HG03095 (cell line): ENCODE results near the gene GFRA1.

ENCODE experiments used
- ATAC-seq: cut with Tn5 transposase; IDR thresholded peaks from one replicate; pipeline ENCODE4 v1.9.1; 2021; ENCODE audit warnings: moderate library complexity; ENCODE audit not compliant: unreplicated experiment

GFRA1 gene

DNA sequence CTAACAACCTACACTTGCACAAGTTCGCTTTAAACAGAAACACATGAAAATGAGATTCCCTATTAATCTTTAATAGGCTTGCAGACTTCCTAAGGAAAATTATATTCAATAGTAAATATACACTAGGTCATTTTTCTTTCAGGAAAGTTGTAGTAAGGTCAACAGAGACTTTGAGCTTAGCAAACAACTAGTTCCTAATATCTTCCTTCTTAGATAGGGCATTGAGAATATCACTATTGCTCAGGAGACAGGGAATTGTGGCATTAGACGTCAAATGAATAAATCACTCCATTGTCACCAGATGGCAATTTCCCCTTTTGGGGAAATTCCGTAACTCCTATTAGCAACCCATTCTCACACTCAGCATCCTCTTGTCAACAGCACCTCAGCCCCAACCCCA, 164.9 kb downstream of the GFRA1 start:
- ATAC-seq, result no peak

DNA sequence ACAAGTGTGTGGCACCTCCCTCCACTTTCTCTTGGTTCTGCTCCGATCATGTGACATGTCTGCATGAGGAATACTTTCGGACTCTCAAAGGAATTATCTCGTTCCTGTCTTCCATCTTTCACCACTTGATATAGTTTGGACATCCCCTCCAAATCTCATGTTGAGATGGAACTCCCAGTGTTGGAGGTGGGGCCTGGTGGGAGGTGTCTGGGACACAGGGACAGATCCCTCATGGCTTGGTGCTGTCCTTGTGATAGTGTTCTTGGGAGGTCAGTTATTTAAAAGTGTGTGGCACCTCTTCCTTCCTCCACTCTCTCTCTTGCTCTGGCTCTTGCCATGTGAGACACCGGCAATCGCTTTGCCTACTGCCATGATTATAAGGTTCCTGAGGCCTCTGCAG, 166.4 kb downstream of the GFRA1 start:
- no peak for ATAC-seq

DNA sequence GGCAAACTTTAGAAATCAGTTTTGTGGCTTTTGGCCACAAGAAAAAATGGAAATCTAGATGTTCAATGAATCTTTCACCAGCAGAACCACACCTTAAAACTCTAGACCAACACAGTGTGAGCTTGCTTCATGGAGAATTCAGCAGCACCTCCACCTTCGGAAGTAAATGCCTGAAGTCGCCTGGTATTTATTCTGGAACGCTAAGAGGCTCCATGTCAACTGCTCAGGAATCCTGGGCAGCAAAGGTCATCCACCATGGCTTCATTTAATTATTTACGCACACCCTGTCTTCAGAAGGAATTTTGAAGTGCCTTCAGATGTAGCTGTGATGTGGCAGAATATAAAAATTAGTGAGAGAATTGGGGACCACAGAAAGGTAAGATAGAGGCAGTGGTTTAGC, 167.7 kb downstream of the GFRA1 start:
- ATAC-seq, result no peak

DNA sequence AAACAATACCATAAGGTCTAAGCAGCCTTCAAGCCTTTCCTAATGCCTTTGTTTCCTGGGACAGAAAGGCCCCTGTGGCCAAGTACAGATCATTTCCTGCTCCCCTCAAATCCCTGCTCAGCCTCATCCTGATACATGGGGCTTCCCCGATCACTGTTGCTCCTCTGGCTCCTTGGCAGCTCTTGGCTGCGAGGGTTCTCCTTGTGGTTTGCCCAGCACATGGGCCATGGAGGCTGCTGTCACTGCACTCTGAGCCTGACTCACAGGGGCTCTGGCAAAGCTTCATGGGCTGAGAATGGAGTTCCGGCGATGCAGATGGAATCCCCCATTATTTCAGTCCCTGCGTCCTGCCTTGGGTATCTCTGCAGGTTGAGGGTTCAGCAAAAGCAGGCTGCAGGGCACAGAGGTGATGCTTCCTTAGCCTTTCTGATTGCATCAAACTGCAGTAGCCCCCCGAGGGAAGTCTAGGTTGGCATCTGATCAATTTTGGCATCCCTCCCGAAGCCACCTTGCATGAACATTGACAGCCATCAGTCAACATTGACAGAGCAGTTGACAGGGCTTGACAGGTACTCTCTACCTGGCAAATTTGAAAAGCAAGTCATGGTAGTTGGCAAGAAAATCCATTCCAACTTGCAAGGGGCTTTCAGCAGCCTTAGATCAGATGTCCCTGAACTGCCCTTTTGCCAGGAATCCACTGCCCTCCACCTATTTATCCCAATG, 168.6 kb downstream of the GFRA1 start:
- ATAC-seq, result no peak

DNA sequence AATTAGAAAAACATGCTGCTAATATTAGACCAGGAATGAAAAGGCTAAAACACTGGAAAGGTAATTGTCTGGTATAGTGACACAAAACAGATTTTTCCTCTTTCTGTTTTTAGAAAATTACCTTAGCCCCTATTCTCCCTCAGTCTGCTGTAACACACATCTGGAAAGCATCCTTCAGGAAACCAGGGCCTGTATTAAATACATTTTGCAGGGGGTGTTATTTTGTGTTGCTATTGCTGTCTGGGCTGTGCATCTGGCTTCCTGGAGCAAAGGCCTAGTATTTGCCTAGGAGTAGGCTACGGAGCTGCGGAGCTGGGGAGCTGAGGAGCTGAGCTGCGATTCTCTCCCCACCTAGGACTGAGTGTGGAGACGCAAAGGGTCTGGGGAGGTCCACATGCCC, 169.3 kb downstream of the GFRA1 start:
- no peak for ATAC-seq

DNA sequence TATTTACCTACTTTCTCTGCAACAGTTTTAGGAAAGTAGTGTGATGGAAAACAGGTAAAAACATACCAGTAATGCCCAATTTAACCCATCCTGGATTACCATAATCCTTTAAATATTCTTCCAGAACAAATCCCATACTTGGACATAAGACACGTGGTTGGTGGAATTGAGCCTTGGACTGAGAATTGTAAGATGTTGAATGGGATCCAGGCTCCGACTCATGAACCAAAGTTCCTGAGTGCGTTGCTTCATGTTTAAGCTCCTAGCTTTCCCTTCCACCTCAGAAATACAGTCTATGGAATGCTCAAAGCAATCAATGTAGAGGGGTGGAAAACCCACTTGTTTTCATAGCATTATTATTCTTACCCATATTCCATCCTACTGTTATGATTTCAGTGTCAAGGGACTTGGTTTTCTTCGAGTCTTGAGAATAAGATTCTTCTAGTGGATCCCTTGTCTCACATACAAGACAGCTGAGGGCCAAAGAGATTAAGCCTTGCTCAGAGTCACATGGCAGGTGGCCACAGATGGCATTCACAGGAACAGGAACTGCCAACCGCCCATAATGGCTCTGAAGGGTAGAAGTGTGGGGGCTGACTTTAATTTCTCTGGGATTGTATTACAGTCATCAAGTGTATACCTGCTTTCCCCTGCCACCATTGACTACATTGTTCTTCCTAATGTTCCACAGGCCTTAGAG, 171.2 kb downstream of the GFRA1 start:
- no peak for ATAC-seq

DNA sequence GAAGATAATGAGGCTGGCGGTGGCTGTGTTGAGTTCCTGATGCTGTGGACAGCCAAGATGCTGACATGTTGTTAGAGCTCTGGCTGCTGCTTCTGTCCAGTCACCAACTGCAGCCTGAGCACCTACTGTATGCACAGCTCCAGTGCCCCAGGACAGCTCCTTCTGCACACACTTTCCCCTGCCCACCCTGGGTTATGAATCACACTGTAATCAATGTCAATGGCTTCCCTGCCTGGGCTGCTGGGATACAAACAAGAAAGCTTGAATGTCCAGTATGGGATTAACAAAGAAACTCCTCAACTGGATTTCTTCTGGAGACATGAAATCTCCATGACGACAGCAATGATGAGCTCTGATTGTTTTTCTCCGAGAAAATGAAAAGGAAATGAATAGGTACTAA, 172.0 kb downstream of the GFRA1 start:
- ATAC-seq, result no peak

DNA sequence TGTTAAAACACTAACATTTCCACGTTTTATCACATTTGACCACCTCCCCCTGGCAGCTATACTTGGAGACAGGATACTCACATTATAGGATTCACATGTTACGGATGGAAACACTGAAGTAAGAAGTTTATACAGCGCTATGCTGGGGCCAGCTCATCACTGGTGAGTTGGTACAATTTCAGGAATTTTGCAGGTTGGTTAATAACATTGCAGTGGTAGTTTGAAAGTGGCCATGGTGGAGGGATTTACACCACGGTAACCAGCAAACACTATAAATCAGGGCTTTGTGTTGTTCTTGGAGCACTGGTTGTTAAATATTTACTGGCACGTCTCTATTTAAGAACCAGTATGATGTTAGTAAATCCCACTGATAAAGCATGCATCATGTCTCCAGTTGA, 174.0 kb downstream of the GFRA1 start:
- ATAC-seq, result no peak

DNA sequence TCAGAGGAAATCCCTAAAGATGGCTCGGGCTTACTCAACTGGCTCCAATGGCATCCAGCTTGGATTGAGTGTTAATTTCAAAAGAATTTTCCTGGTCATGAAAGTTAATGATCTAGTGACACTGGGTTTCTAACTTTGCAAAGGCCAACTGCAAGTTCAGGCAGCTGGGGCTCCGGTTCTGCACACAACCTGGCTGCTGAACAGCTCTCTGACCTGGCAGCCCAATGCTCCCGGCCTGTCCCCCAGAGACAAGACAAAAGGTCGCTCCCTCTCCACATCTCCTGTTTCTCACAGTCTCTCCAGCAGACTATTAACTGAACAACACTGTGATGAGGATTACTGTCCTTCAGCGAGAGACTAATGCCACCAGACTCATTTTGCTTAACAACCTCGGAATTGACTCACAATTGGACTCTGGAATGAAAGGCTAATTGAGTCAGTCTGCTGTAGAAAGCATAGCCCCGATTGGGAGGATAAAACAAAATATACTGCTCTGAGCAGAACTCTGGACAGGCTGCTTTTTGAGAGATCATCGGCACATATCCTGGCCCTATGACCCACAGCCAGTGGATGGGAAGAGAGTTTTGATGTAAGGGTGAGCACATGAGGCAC, 174.5 kb downstream of the GFRA1 start:
- no peak for ATAC-seq

DNA sequence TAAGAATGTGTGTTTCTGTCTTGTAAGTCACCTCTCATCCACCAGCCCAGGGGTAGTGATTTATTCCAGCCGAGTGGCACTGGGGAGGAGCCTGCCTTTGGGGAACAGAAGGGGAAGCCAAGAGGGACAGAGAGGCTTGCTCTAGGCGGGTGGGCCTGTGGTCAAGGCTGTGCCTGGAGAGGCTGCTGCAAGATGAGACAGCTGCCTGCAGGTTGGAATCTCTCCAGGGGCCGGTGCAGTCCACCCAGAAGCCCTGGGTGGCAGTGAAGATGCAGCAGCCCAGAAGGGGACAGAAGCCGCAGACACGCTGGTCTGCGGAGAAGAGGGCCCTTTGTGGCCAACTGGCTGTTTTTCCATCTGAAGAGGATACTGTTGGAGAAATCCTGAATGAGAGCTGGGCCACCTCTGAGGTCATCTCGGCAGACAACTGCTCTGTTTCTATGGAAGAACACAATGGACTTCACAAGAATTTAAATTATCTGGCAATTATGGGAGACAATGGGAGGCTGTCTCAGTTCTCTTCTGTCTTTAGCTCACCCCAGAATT, 175.7 kb downstream of the GFRA1 start:
- no peak for ATAC-seq

DNA sequence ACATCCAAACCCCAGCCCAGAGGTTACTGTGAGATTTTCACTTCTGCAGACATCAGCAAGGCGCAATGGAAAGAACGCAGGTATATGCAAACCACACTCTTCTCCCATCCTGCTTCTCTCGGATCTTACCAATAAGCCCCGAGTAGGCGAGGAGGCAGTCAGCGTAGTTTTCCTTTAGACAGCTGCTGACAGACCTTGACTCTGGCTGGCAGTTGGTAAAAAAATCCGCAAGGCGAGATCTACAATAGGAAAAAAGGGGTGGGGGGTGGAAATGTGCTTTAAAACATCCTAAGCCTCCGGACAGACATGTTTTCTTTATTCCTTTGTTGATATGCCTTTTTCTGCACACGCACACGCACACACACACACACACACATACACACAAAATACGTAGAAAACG, 176.5 kb downstream of the GFRA1 start:
- no peak for ATAC-seq

DNA sequence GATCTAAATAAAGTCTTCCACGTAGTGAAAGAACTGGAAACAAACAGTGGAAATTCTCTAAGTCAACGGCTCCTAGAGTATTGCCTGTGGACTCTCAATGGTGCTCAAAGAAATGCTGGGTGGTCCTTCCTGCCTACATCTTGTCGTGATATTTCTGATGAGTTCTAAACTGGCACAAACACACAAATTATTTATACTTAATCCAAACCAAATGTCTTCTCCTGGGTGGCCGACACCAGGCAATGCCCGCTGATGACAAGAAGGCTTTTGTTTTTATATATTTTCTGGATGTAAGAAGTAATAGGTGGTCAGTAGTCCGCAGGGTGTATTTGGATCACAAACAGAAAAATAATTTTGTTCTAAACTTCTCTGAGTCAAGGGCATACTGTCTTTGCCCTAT, 178.7 kb downstream of the GFRA1 start:
- ATAC-seq, result no peak

DNA sequence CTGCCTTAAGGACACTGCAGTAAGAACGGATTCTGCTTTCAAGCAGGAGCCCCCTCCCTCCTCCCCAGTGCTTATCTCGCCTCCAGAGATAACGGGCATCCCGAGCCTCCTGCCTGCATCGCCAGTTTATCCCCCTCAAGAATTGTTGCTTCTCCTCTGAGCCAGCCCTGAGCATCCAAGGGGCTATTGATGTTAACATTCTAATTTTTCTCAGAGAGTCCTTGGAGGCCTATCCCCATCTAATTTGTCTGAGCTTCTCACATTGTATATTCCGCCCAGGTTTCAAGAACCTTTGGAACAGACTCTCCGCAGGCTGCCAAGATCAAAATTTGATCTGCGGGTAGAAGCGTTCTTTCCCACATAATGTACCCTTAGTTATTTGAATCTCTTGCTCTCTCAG, 180.0 kb downstream of the GFRA1 start:
- no peak for ATAC-seq

DNA sequence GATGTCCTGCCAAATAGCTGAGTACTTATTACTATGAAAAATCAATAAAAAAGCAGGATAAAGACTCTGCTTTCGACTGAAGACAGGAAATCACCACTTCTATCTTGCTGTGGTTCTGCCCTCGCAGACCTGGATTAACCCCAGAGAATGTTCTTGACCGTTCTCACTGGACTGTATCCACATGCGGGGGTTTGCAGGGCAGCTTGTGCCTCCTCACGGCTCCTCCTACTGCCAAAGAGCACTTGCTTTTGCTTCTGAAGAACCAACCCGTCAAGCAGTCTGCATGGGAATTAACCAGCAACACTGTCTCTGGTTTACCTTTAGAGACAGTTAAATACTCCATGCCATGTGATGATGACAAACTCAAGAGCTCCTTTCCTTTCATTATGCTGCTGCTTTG, 184.0 kb downstream of the GFRA1 start:
- no peak for ATAC-seq

DNA sequence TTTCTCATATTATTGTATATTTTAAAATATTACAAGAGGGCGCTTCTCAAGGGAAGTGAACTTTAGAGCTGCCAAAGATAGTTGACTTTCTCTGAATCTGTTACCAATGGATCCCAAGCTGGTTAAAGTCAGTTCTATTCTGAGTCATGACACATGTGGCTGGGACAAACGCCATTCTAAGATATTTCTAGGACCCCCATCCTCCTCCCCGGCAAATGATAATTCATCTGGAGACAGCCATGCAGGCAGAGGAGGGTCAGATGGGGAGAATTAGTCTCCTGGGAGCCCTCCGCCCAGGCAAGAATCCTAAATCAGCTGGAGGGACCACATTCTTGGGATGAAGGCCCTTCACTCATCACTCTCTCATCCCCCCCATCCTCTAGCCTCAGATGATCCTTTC, 187.7 kb downstream of the GFRA1 start:
- no peak for ATAC-seq

DNA sequence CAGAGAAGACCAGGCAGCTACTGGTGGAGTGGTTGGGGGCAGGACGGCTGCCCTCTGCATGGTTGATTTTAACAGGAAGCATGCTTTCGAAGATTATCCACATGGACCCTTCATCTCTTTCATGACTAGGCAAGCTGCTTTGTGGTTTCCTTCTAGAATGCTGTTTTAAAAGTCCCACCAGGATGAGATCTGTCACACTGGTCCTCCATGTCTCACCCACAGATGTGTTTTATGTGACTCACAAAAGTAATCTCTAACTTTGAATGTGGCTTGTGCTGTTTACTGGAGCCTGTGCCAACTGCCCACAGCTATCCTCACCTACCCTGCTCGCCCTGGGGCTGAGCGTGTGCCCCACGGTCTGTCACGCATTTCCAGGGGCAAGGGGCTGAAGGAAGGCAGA, 188.8 kb downstream of the GFRA1 start:
- ATAC-seq, result no peak

DNA sequence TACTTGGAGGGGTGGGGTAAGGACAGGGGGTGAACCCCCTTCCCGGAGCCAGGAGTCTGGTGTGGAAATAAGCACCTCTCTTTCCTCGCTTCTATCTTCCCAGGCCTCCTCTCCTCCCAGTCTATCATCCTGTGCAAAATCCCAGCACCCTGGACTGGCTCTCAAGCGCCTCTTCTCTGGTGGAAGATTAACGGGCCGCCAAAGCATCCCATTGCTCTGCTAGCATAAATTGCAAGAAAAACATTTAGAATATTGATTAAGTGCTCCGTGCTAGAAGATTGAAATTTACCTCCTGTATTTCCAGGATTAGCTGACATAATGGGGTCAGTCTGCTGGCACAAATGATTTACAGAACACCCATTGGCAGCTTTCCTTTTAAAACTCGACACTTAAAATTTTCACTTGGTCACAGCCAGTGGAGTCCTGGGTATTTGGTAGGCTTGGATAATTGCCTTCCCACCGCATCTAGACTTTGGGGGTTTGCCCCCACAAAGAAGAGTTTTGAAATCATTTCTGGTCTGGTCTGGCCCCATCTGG, 189.7 kb downstream of the GFRA1 start:
- no peak for ATAC-seq

DNA sequence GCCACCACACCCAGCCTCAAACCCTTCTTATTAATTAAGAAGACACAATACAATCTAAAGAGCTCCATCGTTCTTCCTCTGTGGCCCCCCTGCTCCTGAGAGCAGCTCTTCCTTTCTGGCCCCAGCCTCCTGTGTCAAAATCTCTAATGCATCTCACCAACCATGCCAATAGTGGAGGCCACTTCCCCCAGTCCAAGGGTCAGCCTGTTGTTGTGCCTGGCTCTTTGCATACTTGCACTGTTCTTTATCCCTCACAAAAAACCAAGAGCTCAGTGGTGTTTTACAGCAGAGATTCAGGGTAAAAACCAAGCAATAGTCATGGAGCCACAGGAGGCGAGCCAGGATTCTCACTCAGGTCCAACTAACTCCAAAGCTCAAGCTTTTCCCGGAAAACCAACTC, 190.2 kb downstream of the GFRA1 start:
- ATAC-seq, result no peak

DNA sequence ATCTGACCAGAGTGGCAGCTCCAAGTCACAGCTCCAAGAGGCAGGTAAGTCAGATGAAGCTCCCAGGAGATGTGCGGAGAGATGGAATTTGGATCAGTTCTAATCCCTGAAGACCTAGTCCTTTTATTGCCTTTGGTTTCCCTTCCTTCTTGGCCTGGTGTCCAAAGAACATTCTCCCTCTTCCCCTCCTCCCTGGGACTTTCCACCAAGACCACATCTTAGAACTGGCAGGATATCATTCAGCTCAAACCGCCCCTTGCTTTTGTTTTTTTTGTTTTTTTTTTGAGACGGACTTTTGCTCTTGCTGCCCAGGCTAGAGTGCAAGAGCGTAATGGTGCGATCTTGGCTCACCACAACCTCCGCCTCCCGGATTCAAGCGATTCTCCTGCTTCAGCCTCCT, 190.8 kb downstream of the GFRA1 start:
- no peak for ATAC-seq

DNA sequence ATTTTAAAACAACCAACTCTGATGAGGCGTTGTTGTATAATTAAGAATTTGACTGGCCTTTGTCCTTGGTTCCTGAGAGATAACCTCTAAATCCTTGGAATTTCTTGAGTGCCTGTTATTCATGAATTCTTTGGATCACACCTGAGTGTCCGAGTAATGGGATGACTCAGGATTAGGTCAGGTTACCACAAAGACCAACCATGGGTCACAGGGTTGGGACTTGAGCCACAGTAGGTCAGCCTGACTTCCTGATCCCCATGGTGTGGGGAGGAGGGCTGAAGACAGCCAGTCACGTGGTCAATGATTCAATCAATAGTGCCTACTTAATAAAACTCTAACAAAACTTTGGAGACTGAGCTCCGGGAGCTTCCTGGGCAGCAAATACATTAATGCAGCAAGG, 192.5 kb downstream of the GFRA1 start:
- no peak for ATAC-seq

DNA sequence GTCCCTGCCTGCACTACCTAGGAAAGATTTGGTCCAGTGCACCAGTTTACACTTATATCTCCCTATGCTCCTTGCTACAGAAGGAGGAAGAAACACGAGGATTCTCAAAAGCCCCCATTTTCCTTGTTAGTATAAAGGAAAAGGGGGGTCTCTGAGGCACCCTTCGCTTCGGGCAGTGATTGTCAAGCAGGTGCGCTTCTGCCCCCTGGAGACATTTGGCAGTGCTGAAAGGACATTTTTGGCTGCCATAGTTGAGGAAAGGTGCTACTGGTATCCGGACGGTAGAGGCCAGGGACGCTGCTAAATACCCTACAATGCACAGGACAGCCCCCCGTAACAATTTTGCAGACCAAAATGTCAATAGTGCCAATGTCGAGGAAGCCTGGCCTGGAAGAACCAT, 193.7 kb downstream of the GFRA1 start:
- no peak for ATAC-seq

DNA sequence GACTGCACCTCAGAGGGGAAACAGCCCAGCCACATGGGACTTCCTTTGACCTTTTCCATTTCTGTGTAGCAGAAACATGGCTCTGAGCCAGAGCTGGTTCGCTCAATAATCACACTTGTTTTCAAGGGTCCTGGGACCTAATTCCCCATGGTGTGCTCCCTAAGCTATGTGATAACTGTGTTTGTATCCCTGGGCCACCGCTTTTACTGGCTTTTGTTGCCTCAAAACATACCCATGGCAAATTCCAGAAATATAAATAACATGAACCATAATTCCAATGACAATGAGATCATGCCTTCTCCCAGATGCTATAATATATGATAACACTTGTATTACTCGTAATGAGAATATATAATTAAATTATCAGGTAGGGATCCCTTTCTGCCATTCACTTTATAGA, 196.4 kb downstream of the GFRA1 start:
- no peak for ATAC-seq
